SK-N-MC (cell line): Measurements from ENCODE around the gene RUNX1.

Experiments used
- EZH2 ChIP-seq: fragments of 200-600 bp; sonication (generic); IDR thresholded peaks from one replicate; pipeline ENCODE4 v1.6.1; 2017; ENCODE audit warnings: antibody characterized with exemption
- POLR2AphosphoS5 ChIP-seq: IDR thresholded peaks from 2 replicates; pipeline ENCODE4 v1.6.1; 2012; ENCODE audit warnings: mild to moderate bottlenecking, low read depth, low read length, borderline replicate concordance

- no peak for TF ChIP-seq EZH2
- TF ChIP-seq POLR2AphosphoS5 = no peak
Measured at GRCh38 chr21:34908419-34909055, 140.6 kb downstream of the RUNX1 start.
